HG03571 (cell line): ENCODE data around the gene CHST7.

Source experiments
- ATAC-seq: cut with Tn5 transposase; IDR thresholded peaks from one replicate; pipeline ENCODE4 v1.9.1; 2021; ENCODE audit not compliant: unreplicated experiment

Gene CHST7

DNA sequence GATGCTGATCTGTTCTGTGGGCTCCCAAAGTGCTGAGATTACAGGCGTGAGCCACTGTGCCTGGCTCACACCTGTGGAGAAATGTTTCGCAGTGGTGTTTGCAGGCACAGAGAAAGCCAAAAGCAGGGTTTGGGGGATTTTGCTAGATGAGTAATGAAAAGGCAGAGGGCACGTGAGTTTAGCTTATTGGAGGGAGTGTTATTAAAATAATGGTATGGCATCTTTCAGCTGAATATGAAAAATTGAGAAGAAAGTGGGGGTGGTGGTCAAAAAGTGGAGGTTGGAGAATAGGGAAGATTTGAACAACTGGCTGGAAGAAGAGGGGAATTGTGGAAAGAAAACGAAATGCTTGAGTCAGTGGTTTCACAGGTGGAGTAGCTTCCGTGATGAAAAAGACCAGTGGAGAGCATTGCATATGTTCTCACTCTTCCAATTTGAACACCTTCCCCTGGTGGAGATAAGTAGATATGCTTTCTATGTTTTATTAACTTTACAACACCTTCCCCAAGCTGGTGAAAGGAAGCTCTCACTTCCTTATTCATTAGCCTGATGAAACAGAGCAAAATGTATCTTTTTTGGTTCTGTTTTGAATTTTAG is 1.1 kb upstream of the CHST7 start:
- peak; percentile 31 for ATAC-seq

DNA sequence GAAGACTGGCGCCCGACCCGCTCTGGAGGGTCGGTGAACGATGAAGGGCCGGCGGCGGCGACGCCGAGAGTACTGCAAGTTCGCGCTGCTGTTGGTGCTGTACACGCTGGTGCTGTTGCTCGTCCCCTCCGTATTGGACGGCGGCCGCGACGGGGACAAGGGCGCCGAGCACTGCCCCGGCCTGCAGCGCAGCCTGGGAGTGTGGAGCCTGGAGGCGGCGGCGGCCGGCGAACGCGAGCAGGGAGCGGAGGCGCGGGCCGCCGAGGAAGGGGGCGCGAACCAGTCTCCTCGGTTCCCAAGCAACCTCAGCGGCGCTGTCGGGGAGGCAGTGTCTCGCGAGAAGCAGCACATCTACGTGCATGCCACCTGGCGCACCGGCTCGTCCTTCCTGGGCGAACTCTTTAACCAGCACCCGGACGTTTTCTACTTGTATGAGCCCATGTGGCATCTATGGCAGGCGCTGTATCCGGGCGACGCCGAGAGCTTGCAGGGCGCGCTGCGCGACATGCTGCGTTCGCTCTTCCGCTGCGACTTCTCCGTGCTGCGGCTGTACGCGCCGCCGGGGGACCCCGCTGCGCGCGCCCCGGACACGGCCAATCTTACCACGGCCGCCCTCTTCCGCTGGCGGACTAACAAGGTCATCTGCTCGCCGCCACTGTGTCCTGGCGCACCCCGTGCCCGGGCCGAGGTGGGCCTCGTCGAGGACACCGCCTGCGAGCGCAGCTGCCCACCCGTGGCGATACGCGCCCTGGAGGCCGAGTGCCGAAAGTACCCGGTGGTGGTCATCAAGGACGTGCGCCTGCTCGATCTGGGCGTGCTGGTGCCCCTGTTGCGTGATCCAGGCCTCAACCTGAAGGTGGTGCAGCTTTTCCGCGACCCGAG is 568 bp downstream of the CHST7 start:
- peak; percentile 31 for ATAC-seq

DNA sequence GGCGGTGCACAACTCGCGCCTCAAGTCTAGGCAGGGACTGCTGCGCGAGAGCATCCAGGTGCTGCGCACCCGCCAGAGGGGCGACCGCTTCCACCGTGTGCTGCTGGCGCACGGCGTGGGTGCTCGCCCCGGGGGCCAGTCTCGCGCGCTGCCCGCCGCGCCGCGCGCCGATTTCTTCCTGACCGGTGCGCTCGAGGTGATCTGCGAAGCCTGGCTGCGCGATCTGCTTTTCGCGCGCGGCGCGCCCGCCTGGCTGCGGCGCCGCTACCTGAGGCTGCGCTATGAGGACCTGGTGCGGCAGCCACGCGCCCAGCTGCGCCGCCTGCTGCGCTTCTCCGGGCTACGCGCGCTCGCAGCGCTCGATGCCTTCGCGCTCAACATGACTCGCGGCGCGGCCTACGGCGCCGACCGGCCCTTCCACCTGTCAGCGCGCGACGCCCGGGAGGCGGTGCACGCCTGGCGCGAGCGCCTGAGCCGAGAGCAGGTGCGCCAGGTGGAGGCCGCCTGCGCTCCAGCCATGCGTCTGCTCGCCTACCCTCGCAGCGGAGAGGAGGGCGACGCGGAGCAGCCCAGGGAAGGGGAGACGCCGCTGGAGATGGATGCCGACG is 1.3 kb downstream of the CHST7 start:
- ATAC-seq = no peak

DNA sequence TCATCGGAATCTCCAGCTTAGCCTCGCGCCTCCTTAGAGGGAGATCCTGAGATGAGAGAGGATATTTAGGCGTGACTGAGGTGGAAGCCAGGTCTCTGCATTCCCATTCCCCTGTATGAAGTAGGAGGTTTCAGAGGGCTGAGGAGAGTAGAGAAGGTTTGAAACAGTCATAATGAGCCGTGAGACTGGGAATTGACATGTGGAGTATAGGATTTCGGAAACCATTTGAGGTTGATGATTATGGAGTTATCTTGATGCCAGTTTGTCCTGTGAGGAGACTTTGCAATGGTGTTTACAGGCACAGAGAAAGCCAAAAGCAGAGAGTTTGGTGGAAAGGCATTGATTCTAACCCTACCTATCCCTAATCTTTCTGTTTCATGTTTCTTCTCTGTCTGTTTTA is 2.0 kb downstream of the CHST7 start:
- ATAC-seq = no peak

DNA sequence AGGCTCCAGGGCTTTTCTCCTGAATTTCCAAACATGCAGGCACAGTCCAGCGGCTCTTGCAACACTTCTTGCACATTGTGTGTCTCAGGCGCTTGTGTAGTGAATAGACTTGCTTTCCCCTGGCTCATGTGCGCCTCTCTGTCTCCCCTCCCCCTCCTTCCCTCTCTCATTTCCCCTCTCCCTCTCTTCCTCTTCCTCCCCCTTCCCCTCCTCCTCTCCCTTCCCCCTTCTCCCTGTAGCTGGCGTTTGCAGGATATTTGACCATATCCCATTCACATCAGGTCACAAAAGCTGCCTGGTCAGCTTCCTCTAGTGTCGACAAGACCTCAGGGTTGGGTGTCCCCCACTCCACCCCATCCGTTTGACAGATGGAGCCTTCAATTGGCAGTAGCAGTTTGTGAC is 2.4 kb downstream of the CHST7 start:
- ATAC-seq = no peak

DNA sequence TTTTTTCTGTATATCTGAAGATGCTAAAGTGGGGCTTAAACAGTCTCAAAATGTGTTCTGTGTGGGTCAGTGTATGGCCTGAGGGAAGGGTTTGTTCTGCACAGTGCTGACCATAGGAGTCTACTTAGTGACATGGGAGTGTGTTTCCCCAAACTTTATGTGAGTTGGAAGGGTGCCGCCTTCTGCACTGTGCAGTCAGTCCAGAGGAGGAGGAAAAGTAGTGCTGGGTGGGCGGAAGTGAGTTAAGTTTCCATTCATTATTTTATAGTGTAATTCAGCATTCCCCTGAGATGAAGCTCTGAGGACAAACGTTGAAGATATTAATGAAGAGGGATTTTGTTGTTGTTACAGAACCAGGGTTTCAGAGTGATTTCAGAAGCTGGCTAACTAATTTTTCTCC is 2.9 kb downstream of the CHST7 start:
- no peak for ATAC-seq

DNA sequence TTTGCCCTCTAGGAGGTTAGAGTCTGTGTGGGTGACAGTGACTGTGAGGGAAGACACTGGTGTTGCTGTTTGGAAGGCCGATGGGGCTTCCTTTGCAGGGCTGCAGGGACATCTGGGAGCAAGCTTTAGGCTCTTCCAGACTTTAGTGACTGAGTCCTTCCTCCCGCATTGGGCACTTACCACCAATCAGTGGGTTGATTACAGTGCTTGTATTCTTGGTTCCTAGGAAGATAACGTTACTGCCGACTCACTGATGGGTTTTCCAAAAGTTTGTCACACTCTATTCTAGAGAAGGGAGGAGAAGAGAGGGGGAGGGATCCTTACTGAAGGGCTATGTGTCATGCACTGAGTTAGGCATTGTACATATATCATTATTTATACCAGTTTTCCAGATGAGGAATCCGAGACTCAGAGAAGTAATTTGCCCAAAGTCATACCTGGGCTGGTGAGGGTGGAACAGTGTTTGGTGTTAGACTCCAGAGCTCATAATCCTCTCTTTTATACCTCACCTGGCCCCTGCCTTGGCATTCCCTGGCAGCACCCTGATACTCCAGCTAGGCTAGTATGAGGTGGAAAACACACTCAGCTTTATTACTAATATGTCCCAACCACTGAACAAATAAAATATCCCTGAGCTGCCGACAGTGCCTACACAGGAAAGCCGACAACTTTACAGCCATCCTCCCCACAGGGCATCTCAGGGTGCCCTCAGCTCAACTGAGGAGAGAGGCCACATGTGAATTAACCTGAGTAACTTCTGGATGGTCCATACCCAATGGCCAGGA is 3.8 kb downstream of the CHST7 start:
- no peak for ATAC-seq

DNA sequence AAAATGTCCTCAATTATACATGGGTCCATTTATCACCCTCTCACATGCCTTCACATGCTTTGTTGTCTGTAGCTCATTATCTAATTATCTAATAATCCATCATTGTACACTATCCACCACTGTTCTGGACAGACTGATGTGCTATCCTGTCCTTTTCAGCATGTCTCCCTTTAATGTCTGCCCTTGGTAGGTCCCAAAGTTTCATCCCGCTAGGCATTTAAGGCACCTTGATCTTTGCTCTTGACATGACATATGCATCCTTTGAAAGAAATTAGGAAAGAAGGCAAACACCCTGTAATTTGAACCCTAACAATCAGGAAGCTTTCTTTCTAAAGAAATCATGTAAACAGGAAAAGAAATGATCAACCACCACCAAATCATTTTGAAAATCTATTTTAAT is 5.7 kb downstream of the CHST7 start:
- no peak for ATAC-seq

DNA sequence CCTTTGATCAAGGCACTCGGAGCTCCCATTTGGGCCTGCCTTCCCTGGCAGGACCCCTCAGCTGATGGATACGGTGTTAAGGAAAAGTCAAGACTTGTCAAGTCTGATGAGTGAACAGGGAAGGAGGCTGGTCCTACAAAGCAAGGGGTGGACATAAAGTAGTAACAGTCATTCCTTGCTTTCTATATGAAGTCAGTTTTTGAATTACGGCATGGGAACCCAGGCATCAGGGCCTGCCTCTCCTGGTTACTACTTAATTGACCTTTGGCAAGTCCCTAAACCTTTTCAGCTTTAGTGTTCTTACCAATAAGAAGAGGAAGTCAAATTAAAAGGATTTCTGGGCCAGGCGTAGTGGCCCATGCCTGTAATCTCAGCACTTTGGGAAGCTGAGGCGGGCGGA is 7.0 kb downstream of the CHST7 start:
- ATAC-seq = no peak

DNA sequence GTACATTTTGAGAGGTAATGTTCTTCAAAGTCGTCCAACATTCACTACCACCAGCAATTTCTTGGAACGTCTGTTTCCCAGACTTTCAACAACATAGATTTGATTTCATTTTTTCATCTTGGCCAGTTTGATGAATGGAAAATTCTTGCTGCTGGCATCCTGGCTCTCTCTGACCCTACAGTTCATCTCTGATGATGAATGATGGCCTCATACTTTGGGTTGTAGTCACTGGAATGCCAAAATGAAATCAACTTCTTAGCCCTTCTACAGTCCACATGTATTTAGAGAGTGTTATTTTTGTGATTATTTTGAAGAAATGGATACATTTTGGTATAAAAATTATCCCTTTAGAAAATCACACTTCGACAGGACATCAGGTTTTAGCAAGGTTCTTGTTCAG is 8.8 kb downstream of the CHST7 start:
- no peak for ATAC-seq

DNA sequence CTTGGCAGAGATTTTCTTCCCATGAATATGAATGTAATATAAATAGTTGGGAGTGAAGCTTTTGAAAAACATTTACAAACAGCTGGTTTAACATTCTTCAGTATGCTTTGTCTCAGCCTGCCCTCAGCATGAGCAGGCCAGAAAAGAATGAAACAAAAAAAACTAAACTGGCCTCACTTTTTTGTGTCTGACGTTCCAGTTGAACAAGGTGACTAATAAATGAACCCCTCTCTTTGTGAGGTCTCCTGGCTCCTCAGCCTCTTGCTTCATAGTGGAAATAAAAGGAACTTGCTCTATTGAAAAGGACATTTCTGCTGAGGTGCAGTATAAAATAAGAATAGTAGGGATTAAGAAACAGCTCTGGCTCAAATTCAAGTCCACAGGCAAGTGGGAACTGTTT is 9.4 kb downstream of the CHST7 start:
- ATAC-seq = no peak

DNA sequence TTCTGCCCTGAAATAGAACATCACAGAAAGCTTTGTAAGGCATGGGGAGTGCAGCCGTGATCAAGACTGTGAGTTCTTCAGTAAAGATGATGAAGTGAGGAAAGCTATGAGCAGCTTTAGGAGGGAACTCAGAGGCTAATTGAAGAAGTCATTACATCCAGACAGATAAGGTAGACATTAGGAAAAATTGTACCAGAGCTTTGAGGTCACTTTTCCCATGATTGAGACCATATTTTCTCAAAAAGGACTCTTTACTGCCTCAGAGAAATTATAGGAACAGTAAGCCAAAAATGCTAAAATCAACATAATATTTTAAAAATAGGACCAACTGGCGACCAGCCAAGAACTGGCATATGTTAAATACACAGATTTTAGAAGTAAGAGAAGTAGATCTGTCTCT is 11.2 kb downstream of the CHST7 start:
- no peak for ATAC-seq

DNA sequence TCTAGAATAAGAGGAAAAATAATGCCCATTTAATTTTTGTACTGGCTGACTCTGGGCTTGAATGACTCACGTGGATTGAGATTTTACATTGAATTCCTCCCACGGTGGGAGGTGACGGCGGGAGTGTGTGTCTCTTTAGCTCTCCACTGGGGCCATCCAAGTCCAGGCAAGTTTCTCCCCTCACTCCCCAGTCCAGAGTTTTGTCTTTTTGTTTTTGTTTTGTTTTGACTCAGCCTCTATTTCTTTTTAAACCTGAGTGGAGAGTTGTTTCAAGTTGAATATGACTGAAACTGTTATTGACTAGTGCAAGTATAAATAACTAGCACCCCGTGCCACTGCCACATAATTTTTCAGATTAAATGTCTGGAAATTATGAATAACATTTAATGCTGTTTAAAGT is 13.6 kb downstream of the CHST7 start:
- ATAC-seq = peak; percentile 76

DNA sequence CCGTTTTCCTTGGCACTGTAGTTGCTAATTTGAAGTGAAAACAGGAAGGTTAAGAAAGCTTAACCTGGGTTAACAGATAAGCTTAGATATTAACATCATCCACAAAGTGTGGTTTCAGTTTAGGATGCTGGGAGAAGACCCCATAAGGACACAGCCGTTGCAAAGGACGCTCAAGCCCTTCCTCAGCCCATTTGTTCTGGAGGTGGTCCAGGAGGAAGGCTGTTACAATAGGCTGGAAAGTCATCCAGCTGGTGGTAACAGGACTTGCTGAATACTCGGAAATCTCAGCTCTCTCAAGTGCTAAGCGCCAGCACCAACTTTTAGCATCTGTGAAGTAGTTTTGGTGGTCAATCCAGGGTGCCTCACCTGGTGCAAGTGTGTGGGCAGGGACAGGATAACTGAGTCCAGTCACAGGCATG is 14.2 kb downstream of the CHST7 start:
- ATAC-seq = no peak

DNA sequence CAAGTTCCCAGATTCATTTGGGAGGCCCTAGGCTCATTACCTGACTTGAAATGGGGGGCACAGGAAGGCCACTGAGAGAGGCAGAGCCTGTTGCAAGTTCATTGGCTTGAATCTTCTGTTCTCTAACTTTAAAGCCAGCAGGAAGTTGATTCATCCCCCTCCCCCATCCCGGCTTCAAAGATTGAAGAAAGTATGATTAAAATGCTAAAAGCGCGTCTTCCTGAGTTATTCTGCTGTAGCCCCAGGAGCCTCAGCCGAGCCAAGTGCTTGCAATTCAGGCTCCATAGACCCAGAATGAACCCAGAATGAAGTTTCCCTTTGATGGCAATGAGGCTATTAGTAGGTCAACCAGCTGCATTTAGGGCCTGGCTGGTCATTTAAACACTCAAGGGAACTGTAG is 14.7 kb downstream of the CHST7 start:
- no peak for ATAC-seq

DNA sequence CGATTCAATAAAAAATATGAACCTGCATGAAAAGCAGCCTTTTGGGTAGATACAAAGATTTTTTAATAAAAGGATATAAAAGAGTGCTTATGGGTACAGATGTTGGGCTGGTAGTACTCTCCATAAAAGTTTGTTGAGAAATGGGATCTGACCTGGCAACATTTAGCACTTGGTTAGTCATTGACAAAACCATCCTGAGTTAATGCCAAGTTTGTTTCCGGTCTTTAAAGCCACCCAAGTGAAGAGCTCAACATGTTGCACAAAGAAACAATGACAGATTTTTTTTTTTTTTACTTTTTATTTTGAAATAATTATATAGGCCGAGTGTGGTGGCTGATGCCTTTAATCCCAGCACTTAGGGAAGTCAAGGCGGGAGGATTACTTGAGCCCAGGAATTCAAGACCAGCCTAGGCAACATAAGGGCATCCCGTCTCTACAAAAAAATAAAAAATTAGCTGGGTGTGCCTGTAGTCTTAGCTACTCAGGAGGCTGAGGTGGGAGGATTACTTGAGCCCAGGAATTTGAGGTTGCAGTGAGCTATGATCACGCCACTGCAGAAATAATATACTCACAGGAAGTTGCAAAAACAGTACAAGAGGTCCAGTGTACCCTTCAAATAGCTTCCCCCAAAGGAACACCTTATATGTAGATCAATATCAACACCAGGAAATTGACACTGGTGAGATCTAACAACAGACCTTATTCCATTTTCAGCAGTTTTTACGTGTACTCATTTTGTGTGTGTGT is 16.6 kb downstream of the CHST7 start:
- ATAC-seq = no peak

DNA sequence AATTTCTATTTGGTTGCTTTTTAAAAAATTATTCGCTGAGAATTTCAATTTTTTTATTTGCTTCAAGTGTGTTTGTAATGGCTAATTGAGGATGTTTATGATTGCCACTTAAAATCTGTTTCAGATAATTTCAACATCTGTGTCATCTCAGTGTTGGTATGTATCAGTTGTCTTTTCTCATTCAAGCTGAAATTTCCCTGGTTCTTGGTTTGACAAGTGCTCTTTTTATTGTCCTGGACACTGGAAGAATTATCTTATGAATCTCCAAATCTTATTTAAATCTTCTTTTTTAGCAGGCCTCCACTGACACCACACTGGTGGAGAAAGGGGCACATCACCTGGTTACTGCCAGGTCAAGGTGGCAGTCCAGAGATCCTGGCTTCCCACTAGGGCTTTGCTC is 21.5 kb downstream of the CHST7 start:
- no peak for ATAC-seq

DNA sequence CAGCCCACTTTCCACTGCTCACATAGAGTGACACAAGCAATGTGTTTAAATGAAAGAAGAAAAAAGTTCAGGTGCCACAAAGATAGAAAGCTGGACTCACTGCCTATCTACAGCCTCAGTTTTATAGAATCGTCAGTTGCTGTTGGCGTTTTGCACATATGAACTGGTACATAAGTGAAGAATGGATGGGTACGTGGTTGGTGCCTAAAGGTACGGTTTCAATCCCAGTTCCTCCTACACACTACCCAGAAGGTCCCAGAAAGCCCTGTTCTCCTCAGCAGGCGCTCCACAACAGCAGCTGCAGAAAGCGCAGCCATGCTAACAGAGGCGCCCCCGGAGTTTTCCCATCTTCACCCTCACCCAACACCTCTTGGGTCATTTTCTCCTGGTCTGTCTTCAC is 23.6 kb downstream of the CHST7 start:
- no peak for ATAC-seq

DNA sequence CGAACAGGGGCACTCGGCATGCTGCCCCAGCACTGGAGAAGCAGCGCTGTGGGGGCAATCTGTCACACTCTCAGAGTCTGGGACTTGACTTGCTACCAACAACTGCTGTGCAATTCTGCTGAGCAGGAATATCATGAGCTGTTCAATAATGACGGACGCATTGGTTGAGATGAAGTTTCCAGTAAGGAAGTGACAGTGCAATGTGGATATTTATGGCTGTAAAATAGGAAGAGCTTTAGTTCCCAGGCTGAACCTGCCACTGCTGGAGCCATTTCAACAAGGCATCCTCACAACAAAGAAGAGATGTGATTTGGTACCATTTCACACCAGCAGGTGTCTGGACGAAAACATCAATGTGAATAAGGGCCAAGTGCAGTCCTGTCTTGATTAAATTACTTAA is 24.2 kb downstream of the CHST7 start:
- ATAC-seq = no peak

DNA sequence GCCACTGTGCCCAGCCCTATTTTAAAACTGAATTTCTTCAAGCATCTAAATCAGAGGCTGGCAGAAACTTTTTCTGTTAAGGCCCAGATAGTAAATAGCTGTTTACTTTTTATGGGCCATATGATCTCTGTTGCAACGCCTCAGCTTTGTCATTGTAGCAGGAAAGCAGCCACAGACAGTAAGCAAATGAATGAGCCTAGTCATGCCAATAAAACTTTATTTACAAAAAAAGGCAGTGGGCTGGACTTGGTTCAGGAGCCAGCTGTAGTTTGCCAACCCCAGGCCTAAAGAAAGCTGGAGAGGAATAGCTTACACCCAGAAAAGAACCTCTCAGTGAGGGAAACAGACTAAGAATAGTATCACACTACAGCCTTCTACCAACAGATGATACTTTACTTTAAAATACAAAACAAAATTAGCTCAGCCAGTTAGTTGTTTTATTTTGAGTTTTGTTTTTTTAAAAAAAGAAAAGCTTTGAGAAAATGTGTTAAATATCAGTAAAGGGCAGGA is 25.5 kb downstream of the CHST7 start:
- ATAC-seq = no peak

DNA sequence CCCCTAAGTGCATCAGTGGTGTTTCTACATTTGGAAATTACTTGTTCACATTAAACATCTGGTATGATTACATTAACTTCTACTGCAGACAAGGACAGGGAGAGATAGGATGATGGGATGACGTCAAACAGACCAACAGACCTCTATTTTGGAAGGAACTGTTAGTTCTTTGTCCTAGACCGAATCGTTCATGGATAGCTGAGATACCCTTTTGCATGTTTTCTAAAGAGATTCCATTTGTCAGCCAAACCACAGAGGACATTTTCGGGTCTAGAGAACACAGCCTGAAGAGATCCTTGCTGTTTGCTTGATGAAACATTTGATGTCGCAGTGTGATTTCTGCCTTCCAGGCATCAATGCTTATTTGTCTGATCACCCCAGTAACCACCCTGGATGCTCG is 27.7 kb downstream of the CHST7 start:
- ATAC-seq = no peak
